Fibroblast of villous mesenchyme (primary cell): ENCODE results near the gene SYT12. TPM values are rescaled to one million over a fixed set of nuclear protein-coding genes. Genes with fewer than 3 reads are reported as not detected.

Experiments
- DNase-seq: peaks from one replicate; pipeline ENCODE4 v3.0.0-alpha.2; 2010; ENCODE audit warnings: low read depth
- H3K4me3 ChIP-seq: 2 replicates; pipeline ENCODE4 v1.5.1; 2011; ENCODE audit warnings: low read depth, mild to moderate bottlenecking, low read length
- total RNA-seq: library from RNA; depleted of rRNA; stranded (reverse); fragments of >200 nt; gene quantifications from 2 replicates; pipeline ENCODE4 v1.2.3, GENCODE V29; 2012
- TF ChIP-seq, protein P1 (sequence below): IDR thresholded peaks from 2 replicates; pipeline ENCODE4 v1.5.1; 2012; ENCODE audit warnings: low read depth, mild to moderate bottlenecking, low read length; ENCODE audit not compliant: insufficient read depth

The SYT12 gene
- total RNA-seq, 1 donor: 0.43 TPM

DNA sequence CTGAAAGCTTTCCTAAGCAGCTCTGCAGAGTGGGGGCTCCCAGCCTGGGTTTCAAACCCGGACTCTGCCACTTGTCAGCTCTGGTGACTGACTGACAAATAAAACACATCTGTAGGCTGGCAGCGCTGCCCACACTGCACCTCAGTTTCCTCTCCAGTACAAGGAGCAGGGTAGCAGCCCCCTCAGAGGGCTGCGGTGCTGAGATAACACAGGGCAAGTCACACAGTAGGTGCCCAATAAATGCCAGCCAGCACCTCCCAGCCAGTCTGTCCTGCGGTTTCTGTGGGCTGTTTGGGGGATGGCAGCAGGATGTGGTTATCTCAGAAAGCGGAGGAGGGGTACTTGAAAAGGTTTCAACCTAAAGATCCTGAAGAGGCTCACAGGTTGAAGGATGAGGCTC, 1.5 kb downstream of the SYT12 start:
- H3K4me3 ChIP-seq: no peak overlapping the region
- TF ChIP-seq, protein P1, sequence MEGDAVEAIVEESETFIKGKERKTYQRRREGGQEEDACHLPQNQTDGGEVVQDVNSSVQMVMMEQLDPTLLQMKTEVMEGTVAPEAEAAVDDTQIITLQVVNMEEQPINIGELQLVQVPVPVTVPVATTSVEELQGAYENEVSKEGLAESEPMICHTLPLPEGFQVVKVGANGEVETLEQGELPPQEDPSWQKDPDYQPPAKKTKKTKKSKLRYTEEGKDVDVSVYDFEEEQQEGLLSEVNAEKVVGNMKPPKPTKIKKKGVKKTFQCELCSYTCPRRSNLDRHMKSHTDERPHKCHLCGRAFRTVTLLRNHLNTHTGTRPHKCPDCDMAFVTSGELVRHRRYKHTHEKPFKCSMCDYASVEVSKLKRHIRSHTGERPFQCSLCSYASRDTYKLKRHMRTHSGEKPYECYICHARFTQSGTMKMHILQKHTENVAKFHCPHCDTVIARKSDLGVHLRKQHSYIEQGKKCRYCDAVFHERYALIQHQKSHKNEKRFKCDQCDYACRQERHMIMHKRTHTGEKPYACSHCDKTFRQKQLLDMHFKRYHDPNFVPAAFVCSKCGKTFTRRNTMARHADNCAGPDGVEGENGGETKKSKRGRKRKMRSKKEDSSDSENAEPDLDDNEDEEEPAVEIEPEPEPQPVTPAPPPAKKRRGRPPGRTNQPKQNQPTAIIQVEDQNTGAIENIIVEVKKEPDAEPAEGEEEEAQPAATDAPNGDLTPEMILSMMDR: no peak
- DNase-seq: no peak

GRCh38 chr11:67024966-67025365, 2.0 kb downstream of the SYT12 start:
- TF ChIP-seq, protein P1: no peak
- no peak overlapping the region for H3K4me3 ChIP-seq
- no peak for DNase-seq

DNA sequence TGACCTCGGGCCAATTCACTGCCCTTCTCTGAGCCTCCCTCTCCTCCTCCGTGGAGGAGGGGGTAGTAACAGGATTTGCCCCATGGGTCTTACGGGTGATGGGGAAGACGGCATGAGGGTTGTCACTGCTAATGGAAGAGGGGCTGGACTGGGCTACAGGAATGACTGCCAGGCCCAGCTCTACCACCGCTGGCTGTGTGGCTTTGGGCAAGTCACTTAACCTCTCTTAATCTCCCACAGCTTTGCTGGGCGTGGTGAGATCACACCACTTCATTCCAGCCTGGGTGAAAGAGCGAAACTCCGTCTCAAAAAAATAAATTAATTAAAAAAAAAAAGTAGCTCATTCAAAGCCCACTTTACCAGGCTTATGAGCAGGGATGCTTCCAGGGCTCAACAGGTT, 2.8 kb downstream of the SYT12 start:
- no peak overlapping the region for H3K4me3 ChIP-seq
- DNase-seq: no peak
- TF ChIP-seq, protein P1: no peak

- DNase-seq: no peak
- no peak overlapping the region for H3K4me3 ChIP-seq
- TF ChIP-seq, protein P1: no peak
Measured at GRCh38 chr11:67026941-67027340, 4.0 kb downstream of the SYT12 start.

- H3K4me3 ChIP-seq: no peak overlapping the region
- TF ChIP-seq, protein P1: no peak
- DNase-seq: no peak
Measured at GRCh38 chr11:67027483-67027930, 4.6 kb downstream of the SYT12 start.

DNA sequence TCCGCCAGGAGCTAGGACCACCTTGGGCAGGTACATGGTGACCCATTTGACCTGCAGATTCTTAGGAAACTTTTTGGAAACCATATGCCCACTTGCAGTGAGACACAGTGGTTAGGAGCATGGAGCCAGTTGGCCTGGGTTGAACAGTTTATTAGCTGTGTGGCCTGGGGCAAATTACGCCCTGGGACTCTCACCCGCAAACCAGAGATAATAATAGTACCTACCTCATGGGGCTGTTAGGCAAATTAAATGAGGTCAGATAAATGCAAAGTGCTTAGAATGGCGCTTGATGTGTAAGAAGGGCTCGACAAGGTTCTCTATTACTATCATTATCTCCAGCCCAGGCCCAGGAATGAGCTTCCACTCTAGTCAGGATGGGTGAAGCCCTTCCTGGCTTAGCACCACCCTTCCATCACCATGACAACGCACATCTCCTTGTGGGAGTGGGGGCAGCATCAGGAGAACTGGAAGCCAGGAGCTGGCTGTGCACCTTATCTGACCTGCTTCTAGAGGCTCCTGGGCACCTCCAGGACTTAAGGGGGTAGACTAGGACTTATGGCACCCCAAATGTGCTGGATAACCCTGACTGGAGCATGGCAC, 5.1 kb downstream of the SYT12 start:
- TF ChIP-seq, protein P1: no peak
- H3K4me3 ChIP-seq: no peak overlapping the region
- DNase-seq: no peak

DNA sequence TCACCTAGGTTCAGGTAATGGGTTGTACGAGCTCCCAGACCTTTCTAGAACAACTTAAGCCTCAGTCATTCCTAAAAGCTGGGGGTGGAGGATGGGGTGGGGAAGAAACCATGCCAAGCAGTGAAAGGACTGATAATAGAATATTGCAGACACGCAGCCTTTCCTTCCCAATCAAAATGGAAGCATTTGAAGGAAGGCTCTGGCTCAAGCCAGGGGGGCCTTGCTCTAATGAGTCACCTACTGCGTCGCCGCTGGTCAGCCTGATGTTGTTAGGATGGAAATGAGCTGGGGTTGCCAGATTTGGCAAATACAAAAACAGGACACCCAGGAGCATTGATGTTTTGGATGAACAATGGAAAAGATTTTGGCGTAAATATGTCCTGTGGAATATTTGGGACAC, 6.2 kb downstream of the SYT12 start:
- DNase-seq: no peak
- no peak overlapping the region for H3K4me3 ChIP-seq
- TF ChIP-seq, protein P1: no peak
